GM12864 (cell line): ENCODE results near the gene SLC41A3.

Experiments used
- DNase-seq: peaks from one replicate; pipeline ENCODE4 v3.0.0-alpha.2; 2011; ENCODE audit warnings: low read depth
- H3K4me3 ChIP-seq: 2 replicates; pipeline ENCODE4 v1.5.1; 2011; ENCODE audit warnings: mild to moderate bottlenecking, low read depth, low read length, control low read depth
- TF ChIP-seq, protein P1 (sequence below): IDR thresholded peaks from 2 replicates; pipeline ENCODE4 v1.5.1; 2011; ENCODE audit warnings: low read depth, mild to moderate bottlenecking, moderate library complexity, low read length, control low read depth, inconsistent platforms; ENCODE audit errors: missing control alignments

The SLC41A3 gene

DNA sequence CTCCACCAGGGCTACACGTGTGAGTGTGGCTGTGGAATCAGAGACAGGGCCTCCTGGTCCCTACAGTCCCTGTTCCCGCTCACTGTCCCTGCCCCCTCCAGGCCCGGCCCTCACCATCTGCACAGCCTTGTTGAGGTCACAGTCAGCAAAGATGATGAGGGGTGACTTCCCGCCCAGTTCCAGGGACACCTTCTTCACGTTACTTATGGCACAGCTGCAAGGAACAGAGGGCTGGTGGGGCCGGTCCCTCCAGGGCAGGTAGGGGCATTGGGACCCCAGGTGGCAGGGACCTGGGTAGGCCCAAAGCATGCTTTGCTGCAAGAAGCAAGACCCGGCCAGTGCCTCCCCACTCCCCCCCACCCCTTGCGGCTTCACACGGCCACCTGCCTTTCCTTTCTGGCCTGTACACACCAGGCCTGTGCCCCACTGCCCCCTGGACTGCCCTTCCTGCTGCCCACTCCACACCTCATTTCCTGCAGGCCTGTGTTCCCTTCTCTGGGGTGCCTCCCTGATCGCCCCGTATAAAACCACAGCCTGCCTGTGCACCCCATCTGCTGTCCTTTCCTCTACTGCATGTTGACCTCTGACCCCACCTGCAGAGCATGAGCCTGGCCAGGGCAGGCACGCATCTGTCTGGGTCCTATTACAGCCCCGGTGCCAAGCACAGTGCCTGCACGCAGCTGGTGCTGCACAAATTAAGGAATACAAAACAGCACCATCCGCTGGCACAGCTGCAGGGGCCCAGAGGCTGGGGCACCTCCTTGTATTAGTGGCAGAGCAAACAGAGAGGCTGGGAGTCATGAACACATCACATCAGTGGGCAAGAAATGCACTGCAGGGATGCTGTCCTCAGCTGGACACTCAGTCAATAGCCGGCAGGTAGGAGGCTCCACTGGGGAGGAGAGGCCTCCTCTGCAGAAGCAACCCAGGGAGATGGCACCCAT is 30.8 kb upstream of the SLC41A3 start:
- TF ChIP-seq, protein P1, sequence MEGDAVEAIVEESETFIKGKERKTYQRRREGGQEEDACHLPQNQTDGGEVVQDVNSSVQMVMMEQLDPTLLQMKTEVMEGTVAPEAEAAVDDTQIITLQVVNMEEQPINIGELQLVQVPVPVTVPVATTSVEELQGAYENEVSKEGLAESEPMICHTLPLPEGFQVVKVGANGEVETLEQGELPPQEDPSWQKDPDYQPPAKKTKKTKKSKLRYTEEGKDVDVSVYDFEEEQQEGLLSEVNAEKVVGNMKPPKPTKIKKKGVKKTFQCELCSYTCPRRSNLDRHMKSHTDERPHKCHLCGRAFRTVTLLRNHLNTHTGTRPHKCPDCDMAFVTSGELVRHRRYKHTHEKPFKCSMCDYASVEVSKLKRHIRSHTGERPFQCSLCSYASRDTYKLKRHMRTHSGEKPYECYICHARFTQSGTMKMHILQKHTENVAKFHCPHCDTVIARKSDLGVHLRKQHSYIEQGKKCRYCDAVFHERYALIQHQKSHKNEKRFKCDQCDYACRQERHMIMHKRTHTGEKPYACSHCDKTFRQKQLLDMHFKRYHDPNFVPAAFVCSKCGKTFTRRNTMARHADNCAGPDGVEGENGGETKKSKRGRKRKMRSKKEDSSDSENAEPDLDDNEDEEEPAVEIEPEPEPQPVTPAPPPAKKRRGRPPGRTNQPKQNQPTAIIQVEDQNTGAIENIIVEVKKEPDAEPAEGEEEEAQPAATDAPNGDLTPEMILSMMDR: no peak
- H3K4me3 ChIP-seq: no peak overlapping the region
- no peak for DNase-seq

DNA sequence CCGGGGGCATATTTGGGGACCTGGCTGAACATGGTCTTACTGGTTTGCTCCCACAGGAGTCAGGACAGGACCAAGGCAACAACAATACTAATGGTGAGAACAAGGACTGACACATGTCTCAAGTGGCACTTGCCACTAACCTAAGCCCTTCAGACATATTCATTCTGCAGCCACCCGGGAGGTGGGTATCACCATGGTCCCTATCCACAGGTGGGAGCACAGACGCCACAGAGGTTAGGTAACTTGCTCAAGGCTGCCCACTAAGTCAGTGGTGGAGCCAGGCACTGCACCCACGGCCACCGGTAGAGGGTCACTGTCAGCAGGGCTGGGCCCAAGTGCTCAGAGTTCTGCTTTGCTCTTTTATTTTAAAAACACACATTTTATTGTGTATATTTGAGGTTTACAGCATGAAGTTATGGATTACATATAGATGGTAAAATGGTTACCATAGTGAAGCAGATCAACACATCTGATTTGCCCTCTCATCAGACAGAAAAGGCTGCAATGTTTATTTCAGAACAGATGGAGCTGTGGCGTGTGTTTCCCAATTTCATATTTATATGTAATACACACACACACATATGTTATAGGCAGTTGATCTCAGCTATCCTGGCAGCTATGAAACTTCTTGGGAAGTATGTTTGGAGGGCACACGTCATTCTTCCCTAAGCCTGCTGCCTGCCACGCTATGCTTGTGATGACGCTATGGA is 30.0 kb upstream of the SLC41A3 start:
- H3K4me3 ChIP-seq: no peak overlapping the region
- no peak for DNase-seq
- TF ChIP-seq, protein P1: peak; percentile 52

DNA sequence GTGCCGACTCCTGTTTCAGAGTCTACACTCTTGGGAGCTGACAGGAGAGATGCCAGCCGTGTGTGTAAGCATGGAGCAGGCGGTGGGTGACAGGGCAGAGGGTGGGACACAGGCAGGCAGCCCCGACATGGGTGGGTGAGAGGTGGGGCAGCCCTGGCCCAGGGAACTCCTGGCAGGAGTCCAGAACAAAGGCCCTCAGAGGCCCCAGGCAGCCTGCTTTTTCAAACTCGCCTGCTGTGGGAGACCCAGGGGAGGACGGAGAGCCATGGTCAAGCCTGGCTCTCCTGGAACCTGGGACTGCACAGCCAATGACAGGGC is 29.3 kb upstream of the SLC41A3 start:
- no peak overlapping the region for H3K4me3 ChIP-seq
- DNase-seq: no peak
- TF ChIP-seq, protein P1: no peak

DNA sequence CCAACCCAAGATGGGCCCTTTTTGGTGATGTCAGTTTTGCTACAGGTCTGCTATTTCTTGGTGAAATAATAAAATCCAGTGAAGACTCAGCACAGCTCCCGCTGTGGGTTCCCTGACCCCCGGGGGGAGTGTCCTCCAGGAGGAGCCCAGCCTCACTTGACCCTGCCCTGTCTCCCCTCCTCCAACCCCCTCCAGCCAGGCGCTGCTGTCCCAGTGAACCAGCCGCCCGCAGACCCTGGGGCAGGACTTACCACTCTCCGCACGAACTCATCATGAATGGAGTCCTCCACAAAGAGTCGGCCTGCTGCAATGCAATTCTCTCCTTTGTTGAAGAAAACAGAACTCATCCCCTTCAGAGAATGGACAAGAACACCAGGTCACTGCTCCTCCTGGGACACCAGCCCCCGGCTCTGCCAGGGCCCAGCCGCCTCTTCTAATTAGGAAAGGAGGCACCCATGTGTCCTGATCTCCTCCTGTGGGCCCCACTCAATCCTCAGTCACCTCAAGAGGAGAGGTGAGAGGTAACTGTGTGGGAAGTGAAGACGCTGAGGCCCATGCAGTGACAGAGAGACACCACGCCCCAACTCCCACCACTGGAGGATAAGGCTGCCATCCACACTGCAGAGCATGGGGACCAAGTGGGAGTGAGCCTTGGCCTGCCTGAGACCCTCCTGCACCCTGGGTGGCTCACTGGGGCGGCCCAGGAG is 28.8 kb upstream of the SLC41A3 start:
- TF ChIP-seq, protein P1: no peak
- H3K4me3 ChIP-seq: no peak overlapping the region
- no peak for DNase-seq

DNA sequence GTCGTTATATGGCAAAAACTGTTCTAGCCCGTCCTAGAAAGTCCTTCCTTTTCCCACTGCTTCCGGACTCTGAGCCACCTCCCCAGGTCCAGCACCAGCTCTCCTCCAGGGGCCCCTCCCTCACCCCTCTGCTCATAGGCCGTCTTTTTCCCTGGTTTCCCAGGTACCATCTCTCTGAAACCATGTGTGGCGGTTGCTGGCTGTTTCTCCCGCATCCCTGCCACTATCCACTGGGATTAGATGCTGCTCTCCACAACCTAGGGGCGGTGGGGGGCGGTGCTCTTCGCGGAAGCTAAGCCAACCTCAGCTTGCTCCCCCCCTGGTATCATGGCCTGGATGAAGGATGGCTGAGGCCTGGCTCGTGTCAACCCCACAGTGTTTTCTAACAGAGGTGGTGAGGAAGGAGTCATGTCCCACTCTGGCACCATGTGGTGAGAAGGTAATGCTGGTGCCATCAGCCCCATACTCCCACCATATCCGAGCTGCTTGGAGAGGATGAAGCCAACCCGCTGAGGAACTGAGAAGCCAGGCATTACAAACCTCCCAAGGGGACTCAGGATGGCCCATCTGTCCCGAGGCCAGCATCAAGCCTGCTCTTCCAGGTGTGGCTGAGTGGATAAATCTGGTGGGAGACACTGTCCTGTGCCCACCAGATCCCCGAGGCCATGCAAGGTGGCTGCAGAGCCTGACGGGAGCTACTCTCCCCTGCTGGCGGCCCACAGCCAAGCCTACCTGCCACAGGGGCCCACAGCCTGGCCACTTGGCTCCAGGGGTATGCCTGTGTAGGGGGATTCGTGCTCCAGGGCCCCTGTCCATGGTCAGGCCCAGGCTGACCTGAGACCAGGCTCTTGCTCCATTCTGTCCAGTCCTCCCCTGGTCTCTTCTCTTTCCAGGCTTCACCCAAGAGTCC is 27.9 kb upstream of the SLC41A3 start:
- TF ChIP-seq, protein P1: no peak
- no peak overlapping the region for H3K4me3 ChIP-seq
- no peak for DNase-seq

DNA sequence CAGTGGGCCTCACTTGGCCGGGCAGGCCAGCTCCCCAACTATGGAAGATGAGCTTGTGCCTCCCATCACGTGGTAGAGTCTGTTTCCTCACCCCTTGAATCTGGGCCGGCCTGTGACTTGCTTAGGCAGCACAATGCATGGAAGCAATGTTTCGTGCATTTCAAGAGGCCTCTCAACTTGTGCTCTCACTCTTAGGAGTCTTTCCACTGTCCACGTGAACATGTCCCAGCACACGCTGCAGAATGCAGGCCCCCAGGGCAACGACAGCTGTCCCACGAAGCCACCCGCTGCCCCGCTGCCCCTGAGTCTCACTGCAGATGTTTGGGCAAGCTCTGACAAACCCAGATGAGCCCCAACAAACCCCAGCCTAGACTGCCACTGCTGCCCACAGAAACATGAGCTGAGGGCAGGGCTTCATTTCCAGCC is 27.2 kb upstream of the SLC41A3 start:
- no peak overlapping the region for H3K4me3 ChIP-seq
- TF ChIP-seq, protein P1: no peak
- DNase-seq: no peak
